NCI-H2227 (cell line): Measurements from ENCODE around the gene CHN1.

Experiments
- DNase-seq: peaks from one replicate; lab custom pipeline; 2025; ENCODE audit not compliant: unreplicated experiment; lab: John Stamatoyannopoulos, UW

The CHN1 gene

DNA sequence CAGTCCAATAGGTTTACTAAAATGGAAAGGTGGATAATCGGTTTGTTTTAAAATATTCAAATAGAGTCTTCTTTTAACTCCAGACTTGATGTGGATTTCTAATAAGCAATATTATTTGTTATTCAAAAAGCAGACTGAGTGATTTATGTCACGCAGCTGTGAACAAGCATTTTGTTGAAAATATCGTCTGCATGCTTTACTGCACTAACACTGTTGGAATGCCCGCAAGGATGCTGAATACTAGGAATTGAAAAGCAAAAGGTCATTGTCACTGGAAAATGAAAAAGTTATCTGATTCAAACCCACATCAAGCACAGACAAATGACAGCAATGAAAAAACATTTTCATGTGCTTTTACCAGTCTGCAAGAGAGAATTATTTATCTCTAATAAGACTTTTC is 31.1 kb downstream of the CHN1 start:
- DNase-seq = no peak

DNA sequence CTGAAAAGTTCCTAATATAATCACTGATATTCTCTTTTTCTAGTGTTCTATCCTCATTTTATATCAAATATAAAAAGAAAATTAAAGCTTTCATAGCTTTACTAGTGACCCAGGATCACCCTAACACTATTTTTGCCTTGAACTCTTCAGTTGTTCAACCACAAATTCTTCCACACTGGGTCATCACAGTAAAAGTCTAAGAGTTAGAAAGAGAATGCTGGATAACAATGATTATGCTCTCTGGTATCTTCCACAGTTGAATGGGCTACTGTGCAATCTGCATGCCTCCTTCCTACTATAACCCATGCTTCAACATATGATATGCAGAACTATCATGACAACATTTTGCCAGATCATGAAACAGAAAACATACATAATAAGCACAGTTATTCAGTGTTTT is 32.3 kb downstream of the CHN1 start:
- no peak for DNase-seq

DNA sequence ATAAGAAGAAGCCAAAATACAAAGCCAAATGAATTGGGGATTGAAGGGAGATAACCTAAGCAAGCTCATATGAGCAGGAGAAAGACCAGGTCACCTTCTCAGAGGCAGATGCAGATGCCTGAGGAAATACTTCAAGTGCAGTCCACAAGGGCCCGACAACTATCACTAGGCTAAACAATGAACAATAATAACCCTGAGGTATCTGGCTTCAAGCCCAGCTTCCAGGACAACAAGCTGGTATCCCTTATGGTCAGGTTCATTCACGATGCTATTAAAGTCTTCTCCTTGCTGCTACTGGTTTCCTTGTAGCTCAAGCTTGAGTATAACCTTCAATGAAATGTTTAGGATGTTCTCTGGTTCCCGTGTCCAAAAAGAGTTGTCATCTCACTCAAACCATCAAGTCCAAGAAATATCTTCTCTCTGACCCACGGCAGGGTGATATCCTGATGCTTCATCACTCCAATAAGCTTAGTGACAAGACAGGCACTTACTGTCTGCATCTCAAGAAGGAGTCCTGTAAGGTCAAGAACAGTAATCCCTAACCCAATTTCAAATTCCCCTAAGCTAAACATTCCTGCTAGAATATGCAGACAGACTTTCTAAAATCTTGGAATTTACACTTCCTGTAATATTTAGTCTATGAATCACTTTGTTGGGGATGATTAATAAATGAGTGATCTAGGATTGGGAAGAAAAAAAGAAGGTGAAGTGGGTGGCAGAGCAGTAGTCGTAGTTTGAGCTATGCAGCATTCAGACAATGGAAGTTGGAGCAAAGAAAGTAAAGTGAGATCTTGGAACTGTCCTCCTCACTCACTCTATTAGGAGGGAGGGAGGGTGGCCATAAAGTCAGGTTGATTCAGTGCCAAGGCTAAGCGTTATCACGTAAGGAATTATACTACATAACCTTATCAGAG is 33.1 kb downstream of the CHN1 start:
- no peak for DNase-seq

DNA sequence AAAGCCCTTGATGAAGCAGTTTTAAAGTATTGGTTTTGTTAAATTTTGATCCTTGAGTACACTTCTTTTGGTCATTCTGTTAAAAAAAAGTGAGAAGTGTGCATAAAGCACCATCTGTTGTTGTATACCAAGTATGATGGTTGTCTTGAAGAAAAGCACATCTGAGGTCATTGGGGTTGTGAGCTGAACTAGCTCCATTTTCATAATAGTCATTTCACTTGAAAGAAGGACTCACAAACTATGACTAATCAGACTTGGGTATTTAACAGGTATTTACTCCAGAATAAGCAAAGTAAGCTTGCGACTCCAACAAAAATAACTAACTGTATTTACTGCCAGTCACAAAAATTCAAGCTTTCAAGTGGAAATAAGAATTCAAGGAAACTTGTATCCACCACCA is 35.1 kb downstream of the CHN1 start:
- no peak for DNase-seq

DNA sequence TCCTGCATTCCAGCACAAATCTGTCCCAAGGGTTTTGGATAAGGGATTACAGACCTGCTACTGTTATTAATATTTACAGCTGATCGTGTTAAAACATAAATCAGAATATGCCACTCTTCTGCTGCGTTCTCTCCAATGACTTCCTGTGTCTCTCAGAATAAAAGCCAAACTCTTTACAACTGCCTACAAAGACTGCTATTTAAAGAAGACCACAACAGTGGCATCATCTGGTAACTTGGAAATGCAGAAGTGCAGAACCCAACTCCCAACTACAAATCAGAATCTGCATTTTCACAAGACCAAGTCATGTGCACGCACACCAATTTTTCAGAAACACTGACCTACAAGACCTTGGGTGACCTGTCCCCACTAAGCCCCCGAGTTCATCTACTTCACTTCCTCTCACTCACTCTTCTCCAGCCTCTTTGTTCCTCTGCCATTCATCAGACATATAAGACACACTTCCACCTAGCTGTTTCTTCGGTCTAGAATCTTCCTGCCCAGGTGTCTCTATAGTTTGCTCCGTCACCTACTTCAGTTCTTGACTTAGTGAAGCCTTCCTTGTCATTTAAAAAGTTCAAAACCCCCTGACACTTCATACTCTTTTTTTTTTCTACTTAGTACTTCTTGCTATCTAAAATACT is 36.0 kb downstream of the CHN1 start:
- no peak for DNase-seq

DNA sequence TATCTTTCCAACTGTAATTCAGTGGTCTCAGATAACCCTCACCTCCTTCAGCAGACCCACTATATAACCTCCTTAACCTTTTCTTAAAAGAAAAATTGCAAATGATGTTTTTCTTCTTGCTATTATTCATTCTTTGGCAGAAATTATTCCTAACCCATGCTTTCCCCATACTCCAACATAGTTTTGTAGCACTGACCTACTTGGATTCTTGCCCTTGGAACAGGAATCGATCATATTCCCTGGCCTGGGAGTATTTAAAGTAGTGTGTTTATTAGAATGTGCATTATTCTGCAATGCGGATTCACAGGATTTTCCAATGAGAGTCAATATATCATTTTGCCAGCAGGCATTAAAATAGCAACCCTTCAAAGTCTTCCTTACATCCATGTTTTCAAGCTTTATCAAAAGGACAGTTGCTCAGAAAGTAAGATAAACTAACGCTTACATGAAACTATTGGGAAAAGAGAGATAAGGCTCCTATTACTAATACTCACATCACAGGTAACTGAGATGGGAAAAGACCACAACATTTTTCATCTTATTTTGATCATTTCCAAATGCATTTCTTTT is 37.4 kb downstream of the CHN1 start:
- no peak for DNase-seq

DNA sequence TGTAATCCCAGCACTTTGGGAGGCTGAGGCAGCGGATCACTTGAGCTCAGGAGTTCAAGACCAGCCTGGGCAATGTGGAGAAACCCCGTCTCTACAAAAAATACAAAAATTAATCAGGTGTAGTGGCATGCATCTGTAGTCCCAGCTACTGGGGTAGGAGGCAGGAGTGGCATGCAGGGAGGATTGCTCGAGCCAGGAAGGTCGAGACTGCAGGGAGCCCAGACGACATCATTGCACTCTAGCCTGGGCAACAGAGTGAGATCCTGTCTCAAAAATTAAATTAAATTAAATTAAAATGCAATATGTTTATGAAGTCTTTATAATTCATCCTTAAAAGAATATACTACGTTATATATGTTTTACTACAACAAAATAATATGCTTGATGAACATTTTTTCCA is 38.1 kb downstream of the CHN1 start:
- no peak for DNase-seq

DNA sequence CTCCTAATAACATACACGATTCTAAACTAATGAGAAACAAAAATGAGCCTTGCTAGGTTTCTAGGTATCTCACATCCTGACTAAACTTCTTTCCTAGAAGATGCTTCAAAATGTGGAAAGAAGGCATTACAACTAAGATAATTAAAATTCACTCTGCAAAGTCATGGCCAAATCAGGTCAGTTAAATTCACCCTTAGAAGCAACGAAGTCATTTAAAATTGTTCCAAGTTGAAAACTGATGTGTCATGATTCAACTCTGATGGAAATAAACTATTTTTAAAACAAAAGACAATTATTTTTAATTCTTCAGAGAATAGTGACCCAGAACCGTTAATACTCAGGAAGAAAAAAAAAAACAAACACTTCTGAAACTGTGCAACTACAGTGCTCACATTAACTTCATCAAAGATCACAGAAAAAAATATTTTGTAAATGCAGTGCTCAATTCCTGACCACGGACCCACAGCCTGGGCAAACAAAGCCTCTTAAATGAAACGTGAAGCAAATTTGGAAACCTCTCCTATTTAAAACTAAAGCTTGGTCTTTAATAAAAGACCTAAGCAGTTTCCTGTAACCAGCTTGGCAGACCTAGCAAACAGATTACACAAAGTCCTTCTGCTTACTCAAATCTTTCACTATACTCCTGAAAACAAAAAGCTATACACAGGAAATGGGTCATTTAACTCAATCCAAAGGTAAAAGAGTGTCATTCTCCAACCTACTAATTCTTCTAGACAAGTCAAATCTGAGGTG is 39.0 kb downstream of the CHN1 start:
- DNase-seq = no peak

DNA sequence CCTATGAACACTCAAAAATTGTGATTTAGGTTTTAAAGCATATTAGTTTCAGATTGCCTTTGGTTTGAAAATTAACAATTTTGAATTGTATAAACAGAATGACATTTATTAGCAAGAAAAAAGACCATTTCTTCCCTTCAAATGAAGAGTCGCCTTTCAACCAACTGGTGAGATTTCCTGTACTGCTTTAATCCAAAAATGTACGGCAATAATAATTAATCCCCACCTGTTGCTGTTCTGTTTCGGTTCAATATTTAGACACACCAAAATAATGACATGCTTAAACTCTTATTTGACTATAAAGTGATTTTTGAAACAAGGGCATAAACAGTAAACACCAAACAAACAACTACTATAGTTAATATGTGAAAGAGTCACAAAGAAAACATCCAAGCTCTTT is 39.6 kb downstream of the CHN1 start:
- DNase-seq = no peak

DNA sequence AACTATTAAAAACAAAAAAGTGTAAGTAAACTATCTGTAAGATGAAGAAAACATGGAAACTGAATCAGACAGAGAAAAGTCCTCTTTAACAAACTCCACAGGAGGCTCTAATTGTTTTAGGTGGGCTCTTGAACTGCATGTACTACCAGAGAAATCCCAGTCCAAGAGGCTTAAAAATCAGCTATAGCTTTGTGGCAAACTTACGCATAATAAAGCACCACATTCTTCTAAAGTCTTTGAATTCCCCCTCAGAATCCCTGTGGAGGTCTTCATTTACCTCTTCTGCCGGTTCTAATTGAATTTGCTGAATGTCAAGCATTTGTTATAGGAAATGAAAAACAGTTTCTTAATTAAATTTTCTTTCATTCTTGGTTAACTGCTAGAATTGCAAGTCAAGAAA is 40.8 kb downstream of the CHN1 start:
- DNase-seq = no peak

DNA sequence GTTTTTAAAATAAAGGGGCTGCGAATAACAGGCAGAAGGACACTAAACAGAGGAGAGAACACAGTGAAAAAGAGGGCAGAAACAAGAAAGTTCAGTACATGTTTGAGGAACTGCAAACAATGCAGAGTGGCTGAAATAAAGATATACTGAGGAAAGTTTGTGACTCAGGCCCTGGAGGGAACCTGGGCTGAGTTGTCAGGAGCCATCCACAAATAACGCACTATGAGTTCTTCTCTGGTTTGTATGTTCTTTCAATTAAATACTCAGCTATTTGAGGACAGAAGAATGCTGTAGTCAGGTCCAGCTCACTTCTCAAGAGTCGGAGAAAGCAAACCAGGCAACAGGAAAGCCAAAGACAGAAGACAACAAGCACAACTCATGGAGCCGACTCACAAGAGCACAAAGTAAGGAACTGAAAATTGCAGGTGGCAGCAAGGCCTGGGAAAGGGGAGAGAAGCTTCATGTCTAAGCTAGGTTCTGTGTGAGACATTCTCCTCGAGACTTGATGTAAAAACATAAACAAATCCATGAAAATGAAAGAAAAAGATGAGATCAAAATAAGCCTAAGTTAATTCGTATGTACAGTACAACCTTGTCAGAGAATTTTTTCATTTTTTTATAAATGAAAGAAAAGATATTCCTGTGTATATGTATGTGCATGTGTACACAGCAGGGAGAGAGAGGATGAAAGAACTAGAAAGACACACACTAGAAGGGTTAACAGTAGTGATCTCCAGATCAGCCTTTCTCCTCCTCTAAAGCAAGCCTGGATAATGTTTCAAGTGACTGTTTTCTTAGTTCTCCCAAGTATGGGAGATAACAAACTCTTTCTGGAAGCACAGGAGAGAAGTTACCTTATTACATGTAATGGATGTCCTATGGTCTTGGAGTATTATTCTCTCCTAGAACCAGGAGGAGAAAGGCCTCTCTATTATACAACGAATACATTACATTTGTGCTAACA is 41.5 kb downstream of the CHN1 start:
- DNase-seq = no peak

DNA sequence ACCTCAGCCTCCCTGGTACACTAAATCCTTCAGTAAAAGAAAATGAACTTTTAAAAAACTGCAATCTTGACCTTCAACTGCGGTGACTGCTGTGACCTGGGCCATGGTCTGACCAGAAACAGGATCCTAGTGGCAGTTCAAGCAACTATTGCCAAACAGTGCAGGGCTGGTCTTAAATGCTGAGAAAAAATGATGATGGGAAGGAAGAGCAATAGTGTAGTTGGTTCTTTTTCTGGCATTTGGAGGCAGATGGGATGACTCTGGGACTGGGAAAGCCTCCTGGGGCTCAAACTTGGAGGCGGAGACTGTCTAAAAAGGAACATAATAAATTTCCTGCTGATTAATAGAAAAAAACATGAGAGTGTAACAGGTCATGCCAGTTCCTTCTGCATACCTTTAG is 45.4 kb downstream of the CHN1 start:
- DNase-seq = no peak

DNA sequence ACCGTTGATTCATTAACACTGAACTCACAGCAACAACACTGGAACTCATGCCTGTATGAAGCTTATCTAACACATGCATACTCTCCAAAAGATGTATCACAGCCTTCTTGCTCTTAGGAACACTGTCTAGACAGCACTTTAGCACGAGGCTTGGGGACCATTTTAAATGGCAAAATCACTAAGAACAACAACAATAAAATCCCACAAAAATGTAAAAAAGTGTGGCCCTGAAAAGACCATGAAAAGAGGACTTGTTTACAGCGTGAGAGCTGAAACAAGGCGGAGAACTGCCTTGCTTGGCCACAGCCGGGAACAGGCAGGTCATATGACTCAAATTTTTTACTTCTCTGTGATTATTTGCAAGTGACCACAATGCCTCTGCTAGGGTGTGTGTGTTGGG is 48.1 kb downstream of the CHN1 start:
- DNase-seq = no peak

DNA sequence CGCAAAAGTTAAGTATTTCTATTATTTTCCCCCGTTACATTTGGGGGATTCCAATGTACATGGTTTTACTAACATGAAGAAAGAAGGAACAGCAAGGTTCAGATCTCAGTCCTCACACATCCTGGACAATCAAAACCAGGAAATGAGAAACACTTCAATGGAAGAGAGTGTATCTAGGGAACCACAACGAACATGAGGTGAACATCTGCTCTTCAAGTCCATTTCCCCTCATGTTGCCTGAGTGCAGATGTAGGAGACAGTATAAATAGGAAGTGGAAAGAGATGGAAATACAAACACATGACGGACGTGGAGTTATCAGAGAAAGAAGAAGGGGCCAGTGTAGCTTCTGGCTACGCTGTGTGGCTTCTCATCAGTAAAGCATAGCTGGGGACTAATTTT is 52.6 kb downstream of the CHN1 start:
- DNase-seq = no peak

DNA sequence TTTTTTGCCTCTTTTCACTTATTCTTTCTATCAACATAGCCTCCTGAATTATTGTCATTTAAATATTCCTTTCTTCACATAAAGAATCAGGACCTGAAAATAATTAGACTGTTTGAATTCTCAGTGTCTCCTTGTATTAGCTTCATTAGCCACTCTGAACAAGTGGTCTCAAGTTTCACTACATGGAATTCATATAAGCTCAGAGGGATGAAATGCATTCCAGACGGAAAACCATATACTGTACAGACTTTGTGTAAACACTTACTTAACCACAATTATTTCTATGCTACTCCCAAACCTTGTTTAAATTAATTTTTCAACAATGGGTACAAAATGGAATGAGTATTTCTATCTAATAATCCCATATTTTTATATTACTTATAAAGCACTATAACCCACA is 53.4 kb downstream of the CHN1 start:
- DNase-seq = no peak

DNA sequence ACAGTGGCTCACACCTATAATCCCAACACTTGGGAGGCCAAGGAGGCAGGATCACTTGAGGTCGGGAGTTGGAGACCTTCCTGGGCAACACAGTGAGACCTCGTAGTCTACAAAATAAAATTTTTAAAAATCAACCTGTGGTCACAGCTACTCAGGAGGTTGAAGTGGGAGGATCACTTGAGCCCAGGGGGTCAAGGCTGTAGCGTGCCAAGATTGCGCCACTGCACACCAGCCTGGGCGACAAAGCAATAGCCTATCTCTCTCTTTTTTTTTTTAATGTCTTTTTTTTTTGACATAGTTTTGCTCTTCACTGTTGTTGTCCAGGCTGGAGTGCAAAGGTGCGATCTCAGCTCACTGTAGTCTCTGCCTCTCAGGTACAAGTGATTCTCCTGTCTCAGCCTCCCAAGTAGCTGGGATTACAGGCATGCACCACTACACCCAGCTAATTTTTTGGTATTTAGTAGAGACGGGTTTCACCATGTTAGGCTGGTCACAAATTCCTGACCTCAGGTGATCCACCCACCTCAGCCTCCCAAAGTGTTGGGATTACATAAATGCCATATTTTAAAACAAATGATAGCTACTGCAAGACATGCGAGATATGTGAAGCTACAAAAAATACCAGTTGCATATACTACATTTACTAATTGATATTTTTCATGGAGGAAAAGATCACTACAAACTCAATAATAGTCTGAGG is 55.0 kb downstream of the CHN1 start:
- DNase-seq = no peak

DNA sequence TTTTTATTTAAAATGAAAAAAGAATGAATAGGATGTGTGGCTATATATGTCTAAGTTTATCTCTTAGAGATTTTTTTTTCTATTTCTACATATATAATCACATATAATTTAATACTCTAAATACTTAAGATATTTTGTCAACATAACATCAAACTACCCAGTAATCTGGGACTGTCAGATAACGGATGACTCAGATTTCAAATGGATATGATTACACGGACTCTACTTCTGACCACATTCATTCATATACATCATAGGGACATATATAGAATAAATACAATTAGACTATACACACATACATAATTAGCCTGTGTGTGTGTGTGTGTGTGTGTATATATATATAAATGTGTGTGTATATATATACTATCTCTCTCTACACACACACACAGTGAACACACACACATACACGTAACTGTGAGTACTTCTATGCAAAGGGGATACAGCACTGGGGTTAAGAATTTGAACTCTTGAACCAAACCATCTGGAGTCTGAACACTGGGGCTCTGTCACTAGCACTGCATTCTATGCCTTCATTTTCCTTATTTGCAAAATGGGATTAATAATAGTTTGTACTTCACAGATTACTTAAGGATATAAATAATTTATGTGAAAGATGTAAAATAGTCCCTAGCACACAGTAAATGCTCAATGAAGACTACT is 59.5 kb downstream of the CHN1 start:
- DNase-seq = no peak

DNA sequence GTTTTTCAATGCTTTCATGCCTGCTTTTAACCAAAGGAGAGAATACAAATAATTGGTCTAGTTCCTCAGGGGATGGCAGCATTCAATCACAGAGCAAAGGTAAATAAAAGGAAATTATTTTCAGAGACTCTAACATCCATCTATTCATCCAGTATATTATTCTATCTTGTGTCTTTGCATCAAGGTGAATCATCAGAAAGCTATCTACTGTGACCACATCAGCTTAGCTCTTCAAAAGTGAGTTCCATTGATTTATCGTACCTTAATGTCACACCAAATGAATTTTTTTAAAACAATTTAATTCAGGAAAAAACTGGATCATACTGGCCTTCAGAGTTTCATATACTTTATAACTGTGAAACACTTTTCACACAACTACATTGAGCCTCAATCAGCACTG is 66.1 kb downstream of the CHN1 start:
- DNase-seq = no peak

DNA sequence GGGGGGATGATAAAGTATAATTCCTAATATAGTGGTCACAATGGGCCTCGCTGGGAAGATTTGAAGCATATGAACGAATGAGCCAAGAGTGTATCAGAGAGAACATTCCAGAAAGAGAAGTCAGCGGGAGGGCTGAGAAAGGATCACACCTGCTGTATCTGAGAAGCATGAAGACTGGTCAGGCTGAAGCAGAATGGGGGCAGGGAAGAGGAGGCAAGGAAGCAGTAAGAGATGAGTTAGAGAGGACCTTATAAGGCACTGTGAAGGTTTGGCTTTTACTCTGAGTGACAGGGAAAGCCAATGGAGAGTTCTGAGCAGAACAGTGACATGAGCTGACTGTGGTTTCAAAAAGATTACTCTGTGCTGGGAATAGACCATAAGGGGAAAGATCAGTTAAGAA is 73.5 kb downstream of the CHN1 start:
- DNase-seq = no peak
